HCT116 (cell line): ENCODE measurements around the gene ARHGEF11. TPM values are rescaled to one million over a fixed set of nuclear protein-coding genes. Genes with fewer than 3 reads are reported as not detected.

Experiments used
- ATAC-seq: fragments of 200-7000 bp; cut with Tn5 transposase; 2 replicates; pipeline ENCODE4 v1.9.1; 2020; ENCODE audit warnings: mild to moderate bottlenecking, moderate library complexity
- BruUV-seq: library from RNA; stranded (reverse); fragments of 400-500 nt; replicated peaks from 2 replicates; lab custom pipeline; 2021; lab: Mats Ljungman, UMichigan
- CTCF ChIA-PET: fragments of 300-600 bp; sonication (Branson Sonifier 250); formaldehyde crosslinking; loops from one replicate; lab custom pipeline; 2021; ENCODE audit warnings: antibody characterized with exemption; lab: Charles Lee
- POLR2A ChIA-PET: fragments of 300-600, 350-600 bp; sonication (Branson Sonifier 250); formaldehyde crosslinking; loops from one replicate; lab custom pipeline; 2021; ENCODE audit warnings: antibody characterized with exemption; lab: Charles Lee
- RAD21 ChIA-PET, 2 experiments: fragments of 300-600 bp; sonication (Branson Sonifier 250); formaldehyde crosslinking; loops; one replicate each; lab custom pipeline; 2023; ENCODE audit warnings: low total read pairs in 2 of 2; ENCODE audit not compliant: uncharacterized antibody in 2 of 2, unreplicated experiment in 2 of 2, low non-redundant PET in 1 of 2; lab: Charles Lee
- DNase-seq: peaks from one replicate; pipeline ENCODE4 v3.0.0-alpha.2; 2010; ENCODE audit warnings: low read depth, low spot score
- H2AFZ ChIP-seq: fragments of 200-600 bp; shearing (Covaris generic), sonication (generic); 2 replicates; pipeline ENCODE4 v1.6.1; 2017; ENCODE audit warnings: low read depth, mixed run types, mixed read lengths, antibody characterized with exemption, low read length; ENCODE audit not compliant: poor library complexity, severe bottlenecking
- H3K27ac ChIP-seq: 2 replicates; pipeline ENCODE4 v1.5.1; 2012; ENCODE audit warnings: low read depth, low read length
- H3K27me3 ChIP-seq: fragments of 200-600 bp; sonication (generic); 2 replicates; pipeline ENCODE4 v1.6.1; 2016; ENCODE audit warnings: mixed run types, low read length, mixed read lengths; ENCODE audit not compliant: insufficient read depth
- H3K36me3 ChIP-seq, 2 experiments: fragments of 200-500 bp in 1 of 2; fragments of 200-600 bp in 1 of 2; sonication (Bioruptor generic) in 1 of 2; sonication (generic) in 1 of 2; 2 replicates each; pipeline versions ENCODE4 v1.5.1 to v1.6.1; 2014 to 2016; ENCODE audit warnings: low read length in 2 of 2, inconsistent platforms in 1 of 2, mixed read lengths in 1 of 2, mixed run types in 1 of 2; ENCODE audit not compliant: insufficient read depth in 2 of 2, control insufficient read depth in 1 of 2
- H3K4me1 ChIP-seq, 2 experiments: fragments of 200-600 bp in 1 of 2; sonication (generic) in 1 of 2; 2 replicates each; pipeline versions ENCODE4 v1.5.1 to v1.6.1; 2012 to 2017; ENCODE audit warnings: low read length in 2 of 2, inconsistent platforms in 1 of 2, mild to moderate bottlenecking in 1 of 2, mixed read lengths in 1 of 2, mixed run types in 1 of 2, moderate library complexity in 1 of 2; ENCODE audit not compliant: insufficient read depth in 2 of 2, control insufficient read depth in 1 of 2
- H3K4me2 ChIP-seq: fragments of 200-600 bp; sonication (generic); 2 replicates; pipeline ENCODE4 v1.6.1; 2017; ENCODE audit warnings: mixed run types, low read length, mixed read lengths
- H3K4me3 ChIP-seq, 2 experiments: fragments of 200-600 bp in 1 of 2; sonication (generic) in 1 of 2; replicated peaks in 1 of 2; 2 replicates each; pipeline ENCODE4 v1.5.1; 2011 to 2016; ENCODE audit warnings: low read length in 2 of 2, control low read depth in 1 of 2, low read depth in 1 of 2, mild to moderate bottlenecking in 1 of 2, mixed read lengths in 1 of 2, mixed run types in 1 of 2
- H3K79me2 ChIP-seq: fragments of 200-600 bp; sonication (generic); 2 replicates; pipeline ENCODE4 v1.6.1; 2017; ENCODE audit warnings: mild to moderate bottlenecking, mixed run types, low read length, moderate library complexity, mixed read lengths; ENCODE audit not compliant: insufficient read depth
- H3K9ac ChIP-seq: fragments of 200-600 bp; sonication (generic); 2 replicates; pipeline ENCODE4 v1.6.1; 2016; ENCODE audit warnings: low read length, mixed read lengths
- H3K9me2 ChIP-seq: fragments of 200-600 bp; sonication (generic), shearing (Covaris generic); 2 replicates; pipeline ENCODE4 v1.6.1; 2017; ENCODE audit warnings: mixed run types, mild to moderate bottlenecking, moderate library complexity; ENCODE audit not compliant: insufficient read depth
- H3K9me3 ChIP-seq, 2 experiments: fragments of 200-500 bp in 1 of 2; fragments of 200-600 bp in 1 of 2; sonication (Bioruptor generic) in 1 of 2; sonication (generic) in 1 of 2; 2 replicates each; pipeline ENCODE4 v1.6.1; 2014 to 2017; ENCODE audit warnings: low read length in 2 of 2, mixed read lengths in 2 of 2, inconsistent platforms in 1 of 2, low read depth in 1 of 2, mild to moderate bottlenecking in 1 of 2, mixed run types in 1 of 2, moderate library complexity in 1 of 2; ENCODE audit not compliant: control insufficient read depth in 1 of 2, insufficient read depth in 1 of 2
- H4K20me1 ChIP-seq: fragments of 200-600 bp; sonication (generic), shearing (Covaris generic); 2 replicates; pipeline ENCODE4 v1.6.1; 2017; ENCODE audit warnings: mixed run types, mild to moderate bottlenecking, moderate library complexity; ENCODE audit not compliant: insufficient read depth
- ATF3 ChIP-seq: IDR thresholded peaks from 2 replicates; pipeline ENCODE4 v1.6.1; 2012
- CEBPB ChIP-seq: IDR thresholded peaks from 2 replicates; pipeline ENCODE4 v1.6.1; 2012; ENCODE audit warnings: low read depth
- CTCF ChIP-seq, 3 experiments: fragments of 200-600 bp in 1 of 3; sonication (generic) in 1 of 3; IDR thresholded peaks in 2 of 3; conservative IDR thresholded peaks in 1 of 3; 2 replicates each; pipeline ENCODE4 v1.5.1; 2012 to 2017; ENCODE audit warnings: low read depth in 2 of 3, low read length in 2 of 3, antibody characterized with exemption in 1 of 3, borderline replicate concordance in 1 of 3, control low read depth in 1 of 3, mild to moderate bottlenecking in 1 of 3, mixed read lengths in 1 of 3, mixed run types in 1 of 3, moderate library complexity in 1 of 3; ENCODE audit not compliant: insufficient read depth in 1 of 3
- EGR1 ChIP-seq: IDR thresholded peaks from 2 replicates; pipeline ENCODE4 v1.6.1; 2012; ENCODE audit warnings: low read depth
- ELF1 ChIP-seq: IDR thresholded peaks from 2 replicates; pipeline ENCODE4 v1.6.1; 2012; ENCODE audit warnings: low read depth, borderline replicate concordance
- POLR2AphosphoS5 ChIP-seq: IDR thresholded peaks from 2 replicates; pipeline ENCODE4 v1.6.1; 2011; ENCODE audit warnings: mild to moderate bottlenecking, low read depth, low read length, moderate library complexity
- RAD21 ChIP-seq: IDR thresholded peaks from 2 replicates; pipeline ENCODE4 v1.6.1; 2012; ENCODE audit warnings: low read depth, mild to moderate bottlenecking
- REST ChIP-seq: IDR thresholded peaks from 2 replicates; pipeline ENCODE4 v1.6.1; 2012; ENCODE audit warnings: low read depth
- SP1 ChIP-seq: IDR thresholded peaks from 2 replicates; pipeline ENCODE4 v1.6.1; 2012; ENCODE audit warnings: low read depth
- SRF ChIP-seq: IDR thresholded peaks from 2 replicates; pipeline ENCODE4 v1.6.1; 2012; ENCODE audit warnings: low read depth
- TCF7L2 ChIP-seq: IDR thresholded peaks from 2 replicates; pipeline ENCODE4 v1.7.0; 2011; ENCODE audit warnings: borderline replicate concordance, inconsistent platforms; ENCODE audit not compliant: insufficient read depth, insufficient read length; ENCODE audit errors: extremely low read depth
- ZFX ChIP-seq: fragments of 450-650 bp; IDR thresholded peaks from 2 replicates; pipeline ENCODE4 v1.6.1; 2017
- ZNF274 ChIP-seq: fragments of 200-500 bp; sonication (Bioruptor generic); IDR thresholded peaks from 2 replicates; pipeline ENCODE4 v1.6.1; 2014; ENCODE audit warnings: mild to moderate bottlenecking, low read depth, low read length, inconsistent platforms
- intact Hi-C: fragments of 100-400 bp; cut with micrococcal nuclease; formaldehyde crosslinking; loops from 2 replicates; pipeline ENCODE4 v1.10.0; 2022
- total RNA-seq: library from RNA; stranded (reverse); gene quantifications from one replicate; pipeline ENCODE4 v1.2.1, GENCODE V29; 2021; ENCODE audit not compliant: unreplicated experiment

The ARHGEF11 gene
- total RNA-seq, 1 experiment from 2014 or later, result 28.9 TPM

- ChIA-PET CTCF (no interaction called here), POLR2A (no interaction called here), RAD21 (no interaction called here)
- TF ChIP-seq TCF7L2 (no peak), ATF3 (no peak), RAD21 (no peak), SRF (no peak), CEBPB (no peak), ZNF274 (no peak), CTCF (IDR thresholded peaks at IDR 0.05 in 2 of 3, conservative IDR thresholded peaks at IDR 0.05 in 1 of 3; ENCODE audit: borderline replicate concordance in 1 of 3, insufficient read depth in 1 of 3, low read depth in 2 of 3, low read length in 2 of 3) (no peak), POLR2AphosphoS5 (no peak), SP1 (no peak), REST (no peak), ZFX (no peak), ELF1 (no peak), EGR1 (no peak)
- no peak overlapping the region for H3K9ac ChIP-seq
- intact Hi-C loops, result no loop called here
- H2AFZ ChIP-seq, result no peak overlapping the region
- no TSS peak for BruUV-seq
- no peaks in the 10 kb centered on the region for H3K79me2 ChIP-seq
- peaks cover 0 to 15% of the 10 kb centered on the region in 2 experiments; a peak in 2 of 4 replicates for H3K4me1 ChIP-seq
- H4K20me1 ChIP-seq, result no peaks in the 10 kb centered on the region
- ATAC-seq, result peak; percentile 53; the same call in 1 of the 2 replicates
- H3K9me3 ChIP-seq, result no peaks in the 10 kb centered on the region
- DNase-seq, result no peak
- no peak overlapping the region for H3K4me3 ChIP-seq
- peaks cover 2 to 17% of the 10 kb centered on the region in 2 experiments; a peak in 3 of 4 replicates for H3K36me3 ChIP-seq
- H3K27ac ChIP-seq, result no peak overlapping the region
- no peaks in the 10 kb centered on the region for H3K9me2 ChIP-seq
- no peaks in the 10 kb centered on the region for H3K27me3 ChIP-seq
- no peak overlapping the region for H3K4me2 ChIP-seq
These were observed 132.4 kb downstream of the ARHGEF11 start for GRCh38 chr1:156912861-156913808.
